Ectodermal cell (in vitro differentiated cells): ENCODE measurements around the gene CHRNB1.
"Not testable (repeated sequence)": the region's sequence is repeated elsewhere in the genome, so short reads cannot be mapped to it uniquely, and the experiment has no call there.

Experiments
- H3K27ac ChIP-seq: 2 replicates; pipeline ENCODE4 v1.7.0; 2013; ENCODE audit warnings: mild to moderate bottlenecking, low read depth, low read length; ENCODE audit not compliant: insufficient read depth, poor library complexity, severe bottlenecking
- H3K27me3 ChIP-seq: 2 replicates; pipeline ENCODE4 v1.7.0; 2013; ENCODE audit warnings: mild to moderate bottlenecking, low read length; ENCODE audit not compliant: insufficient read depth, control insufficient read depth, poor library complexity, severe bottlenecking
- H3K36me3 ChIP-seq: one replicate; pipeline ENCODE4 v1.7.0; 2013; ENCODE audit warnings: low read length; ENCODE audit not compliant: control insufficient read depth, insufficient read depth
- H3K4me1 ChIP-seq: one replicate; pipeline ENCODE4 v1.7.0; 2013; ENCODE audit warnings: low read length; ENCODE audit not compliant: control insufficient read depth, insufficient read depth
- H3K4me3 ChIP-seq: 2 replicates; pipeline ENCODE4 v1.7.0; 2013; ENCODE audit warnings: low read depth, low read length, control low read depth; ENCODE audit not compliant: insufficient read depth
- H3K9me3 ChIP-seq: 2 replicates; pipeline ENCODE4 v1.7.0; 2013; ENCODE audit warnings: mild to moderate bottlenecking, low read length, moderate library complexity; ENCODE audit not compliant: control insufficient read depth
- WGBS, 2 experiments: methylation state at CpG; one replicate each; pipeline ENCODE4 v1.1.7; 2013; ENCODE audit warnings: missing lambda C conversion rate in 2 of 2; 5-methylcytosine and 5-hydroxymethylcytosine counted together

The CHRNB1 gene

GRCh38 chr17:7466639-7467341 lies 21.9 kb downstream of the CHRNB1 start:
- Histone ChIP-seq H3K27me3 (no peaks in the 10 kb centered on the region), H3K4me3 (no peak overlapping the region), H3K36me3 (peaks cover 4% of the 10 kb centered on the region), H3K9me3 (no peaks in the 10 kb centered on the region), H3K4me1 (peaks cover 6% of the 10 kb centered on the region), H3K27ac (no peak overlapping the region)
- WGBS, 2 experiments: 92 to 93% methylated on average over 16 of the region's 16 CpGs

GRCh38 chr17:7467498-7467897 lies 22.6 kb downstream of the CHRNB1 start:
- 94% methylated on average over 3 of the region's 3 CpGs for WGBS, 2 experiments
- Histone ChIP-seq H3K9me3 (no peaks in the 10 kb centered on the region), H3K36me3 (peaks cover 4% of the 10 kb centered on the region), H3K27me3 (no peaks in the 10 kb centered on the region), H3K4me1 (peaks cover 6% of the 10 kb centered on the region), H3K4me3 (no peak overlapping the region), H3K27ac (no peak overlapping the region)

GRCh38 chr17:7468290-7468689 lies 23.4 kb downstream of the CHRNB1 start:
- peaks cover 4% of the 10 kb centered on the region for H3K36me3 ChIP-seq
- WGBS, 2 experiments: 94 to 95% methylated on average over 11 of the region's 11 CpGs
- H3K4me1 ChIP-seq: peaks cover 6% of the 10 kb centered on the region

GRCh38 chr17:7468804-7469389 lies 24.0 kb downstream of the CHRNB1 start:
- WGBS, 2 experiments: 91 to 92% methylated on average over 12 of the region's 12 CpGs
- no peaks in the 10 kb centered on the region for H3K27me3 ChIP-seq

More at GRCh38 chr17:7468290-7468689, 23.4 kb downstream of the CHRNB1 start:
- no peaks in the 10 kb centered on the region for H3K27me3 ChIP-seq
- no peak overlapping the region for H3K27ac ChIP-seq
- H3K9me3 ChIP-seq: no peaks in the 10 kb centered on the region
- no peak overlapping the region for H3K4me3 ChIP-seq

DNA sequence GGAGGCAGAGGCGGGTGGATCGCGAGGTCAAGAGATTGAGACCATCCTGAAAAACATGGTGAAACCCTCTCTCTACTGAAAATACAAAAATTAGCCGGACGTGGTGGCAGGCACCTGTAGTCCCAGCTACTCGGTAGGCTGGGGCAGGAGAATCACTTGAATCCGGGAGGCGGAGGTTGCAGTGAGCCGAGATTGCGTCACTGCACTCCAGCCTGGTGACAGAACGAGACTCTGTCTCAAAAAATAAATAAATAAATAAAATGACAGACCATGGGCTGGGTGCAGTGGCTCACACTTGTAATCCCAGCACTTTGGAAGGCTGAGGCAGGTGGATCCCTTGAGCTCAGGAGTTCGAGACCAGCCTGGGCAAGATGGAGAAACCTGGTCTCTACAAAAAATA lies 25.0 kb downstream of the CHRNB1 start:
- WGBS, 2 experiments: 94 to 97% methylated on average over 12 of the region's 12 CpGs
- not testable (repeated sequence) for H3K36me3 ChIP-seq, H3K9me3 ChIP-seq, H3K4me1 ChIP-seq, H3K4me3 ChIP-seq, H3K27ac ChIP-seq, H3K27me3 ChIP-seq

More at GRCh38 chr17:7468804-7469389, 24.0 kb downstream of the CHRNB1 start:
- H3K4me1 ChIP-seq: peaks cover 6% of the 10 kb centered on the region
- no peak overlapping the region for H3K27ac ChIP-seq
- H3K4me3 ChIP-seq: no peak overlapping the region
- H3K9me3 ChIP-seq: no peaks in the 10 kb centered on the region
- no peaks in the 10 kb centered on the region for H3K36me3 ChIP-seq

DNA sequence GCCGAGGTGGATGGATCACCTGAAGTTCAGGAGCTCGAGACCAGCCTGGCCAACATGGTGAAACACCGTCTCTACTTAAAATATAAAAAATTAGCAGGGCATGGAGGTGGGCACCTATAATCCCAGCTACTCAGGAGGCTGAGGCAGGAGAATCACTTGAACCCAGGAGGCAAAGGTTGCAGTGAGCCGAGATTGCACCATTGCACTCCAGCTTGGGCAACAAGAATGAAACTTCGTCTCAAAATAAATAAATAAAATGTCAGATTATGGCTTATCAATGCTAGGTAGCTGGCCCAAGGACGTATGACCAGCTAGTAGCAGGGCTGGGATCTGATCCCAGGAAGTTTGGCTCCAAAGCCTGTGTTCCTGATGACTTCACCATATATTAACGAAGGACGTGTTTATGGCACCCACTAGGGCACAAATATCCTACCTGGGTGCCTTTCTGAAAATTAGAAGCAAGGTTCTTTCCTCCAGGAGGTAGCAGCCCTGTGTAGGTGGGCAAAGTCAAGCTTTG lies 25.7 kb downstream of the CHRNB1 start:
- H3K27me3 ChIP-seq, H3K36me3 ChIP-seq, H3K27ac ChIP-seq, H3K9me3 ChIP-seq, H3K4me1 ChIP-seq, H3K4me3 ChIP-seq: not testable (repeated sequence)
- 94 to 96% methylated on average over 8 of the region's 8 CpGs for WGBS, 2 experiments

DNA sequence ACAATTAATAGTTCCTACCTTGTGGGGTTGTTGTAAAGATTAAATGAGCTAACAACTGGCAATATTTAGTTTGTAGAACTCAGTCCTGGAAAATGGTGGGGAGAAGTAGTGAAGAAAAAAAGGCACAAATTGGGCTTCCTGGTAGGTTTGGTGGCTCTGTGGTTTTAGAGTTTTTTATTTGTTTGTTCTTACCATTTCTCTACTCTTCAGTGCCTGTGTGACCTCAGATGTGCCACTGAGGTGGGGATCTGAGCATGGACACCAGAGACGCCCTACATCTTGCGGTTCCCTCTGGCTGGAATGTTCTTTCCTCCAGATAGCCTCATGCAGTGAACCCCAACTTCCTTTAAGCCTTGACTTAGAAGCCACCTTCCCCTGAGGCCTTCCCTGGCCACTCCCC lies 26.9 kb downstream of the CHRNB1 start:
- no peak overlapping the region for H3K27ac ChIP-seq
- H3K4me1 ChIP-seq: peaks cover 6% of the 10 kb centered on the region
- 90 to 98% methylated on average over 2 of the region's 2 CpGs for WGBS, 2 experiments
- no peaks in the 10 kb centered on the region for H3K36me3 ChIP-seq
- H3K4me3 ChIP-seq: no peak overlapping the region
- H3K27me3 ChIP-seq: no peaks in the 10 kb centered on the region
- H3K9me3 ChIP-seq: no peaks in the 10 kb centered on the region

GRCh38 chr17:7474767-7475166 lies 29.9 kb downstream of the CHRNB1 start:
- not testable (repeated sequence) for H3K4me3 ChIP-seq, H3K27me3 ChIP-seq, H3K27ac ChIP-seq, H3K36me3 ChIP-seq, H3K9me3 ChIP-seq
- peaks cover 19% of the 10 kb centered on the region for H3K4me1 ChIP-seq
- 91 to 93% methylated on average over 8 of the region's 8 CpGs for whole genome bisulfite sequencing, 2 experiments

DNA sequence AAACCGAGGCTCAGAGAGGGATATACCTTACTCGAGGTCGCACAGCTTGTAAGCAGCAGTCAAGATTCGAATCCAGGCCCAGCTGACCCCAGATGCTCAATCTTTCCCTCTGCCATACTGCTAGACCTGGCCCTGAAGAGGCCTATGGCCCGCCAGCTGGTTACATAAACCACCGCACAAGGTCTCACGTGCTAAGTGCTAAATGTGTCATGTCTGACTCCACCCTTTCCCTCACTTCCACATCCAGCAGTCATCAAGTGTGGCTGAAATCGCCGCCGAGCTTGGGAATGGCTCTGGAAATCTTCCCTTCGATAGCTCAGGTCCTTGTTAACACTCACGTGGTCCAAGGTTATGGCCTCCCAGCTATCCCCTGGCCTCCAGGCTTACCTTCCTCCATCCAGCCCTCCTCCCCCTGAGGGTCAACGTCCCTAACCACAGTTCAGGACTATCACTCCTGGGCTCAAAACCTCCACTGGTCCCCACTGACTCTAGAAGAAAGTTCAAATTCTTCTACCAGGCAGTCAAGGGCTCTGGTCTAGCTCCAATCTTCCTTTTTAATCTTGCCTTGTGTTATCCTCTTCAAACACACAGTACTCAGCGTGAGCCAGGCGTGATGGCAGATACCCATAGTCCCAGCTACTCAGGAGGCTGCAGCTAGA lies 31.0 kb downstream of the CHRNB1 start:
- H3K4me3 ChIP-seq: no peak overlapping the region
- peaks cover 25% of the 10 kb centered on the region for H3K4me1 ChIP-seq
- WGBS, 2 experiments: 92 to 95% methylated on average over 15 of the region's 15 CpGs
- no peak overlapping the region for H3K27ac ChIP-seq
- H3K27me3 ChIP-seq: no peaks in the 10 kb centered on the region
- no peaks in the 10 kb centered on the region for H3K9me3 ChIP-seq
- H3K36me3 ChIP-seq: no peaks in the 10 kb centered on the region

GRCh38 chr17:7476494-7476893 lies 31.6 kb downstream of the CHRNB1 start:
- H3K27me3 ChIP-seq: no peaks in the 10 kb centered on the region
- no peaks in the 10 kb centered on the region for H3K9me3 ChIP-seq
- WGBS, 2 experiments: 55 to 68% methylated on average over 3 of the region's 3 CpGs
- H3K27ac ChIP-seq: no peak overlapping the region
- H3K4me3 ChIP-seq: no peak overlapping the region
- peaks cover 27% of the 10 kb centered on the region for H3K4me1 ChIP-seq
- no peaks in the 10 kb centered on the region for H3K36me3 ChIP-seq
